OCI-LY7 (cell line): ENCODE data around the gene VIPR2. TPM values are rescaled to one million over a fixed set of nuclear protein-coding genes. Genes with fewer than 3 reads are reported as not detected.

Source experiments
- BruUV-seq: library from RNA; stranded (reverse); fragments of 400-500 nt; replicated peaks from 2 replicates; lab custom pipeline; 2021; lab: Mats Ljungman, UMichigan
- CTCF ChIA-PET: fragments of 300-600 bp; sonication (Branson Sonifier 250); formaldehyde crosslinking; loops from one replicate; lab custom pipeline; 2022; ENCODE audit warnings: antibody characterized with exemption; ENCODE audit not compliant: unreplicated experiment; lab: Charles Lee
- POLR2A ChIA-PET: fragments of 300-600 bp; sonication (Branson Sonifier 250); formaldehyde crosslinking; loops from one replicate; lab custom pipeline; 2022; ENCODE audit warnings: antibody characterized with exemption; lab: Charles Lee
- DNase-seq: peaks from one replicate; pipeline ENCODE4 v3.0.0-alpha.2; 2015; ENCODE audit warnings: low spot score
- H2AFZ ChIP-seq: fragments of 200-600 bp; sonication (generic), shearing (Covaris generic); 2 replicates; pipeline ENCODE4 v1.6.1; 2014; ENCODE audit warnings: mild to moderate bottlenecking, antibody characterized with exemption, low read length, moderate library complexity
- H3K27ac ChIP-seq: fragments of 200-600 bp; sonication (generic); 2 replicates; pipeline ENCODE4 v1.5.1; 2014; ENCODE audit warnings: mixed run types, low read depth, mild to moderate bottlenecking, moderate library complexity, low read length, inconsistent platforms; ENCODE audit not compliant: poor library complexity, severe bottlenecking
- H3K36me3 ChIP-seq: fragments of 200-600 bp; sonication (generic); 2 replicates; pipeline ENCODE4 v1.6.1; 2014; ENCODE audit warnings: mild to moderate bottlenecking, antibody characterized with exemption, low read length, moderate library complexity, mixed read lengths; ENCODE audit not compliant: insufficient read depth
- H3K4me1 ChIP-seq: fragments of 200-600 bp; sonication (generic); 2 replicates; pipeline ENCODE4 v1.5.1; 2014; ENCODE audit warnings: mild to moderate bottlenecking, low read length; ENCODE audit not compliant: insufficient read depth, poor library complexity, severe bottlenecking
- H3K4me2 ChIP-seq: fragments of 200-600 bp; sonication (generic); 2 replicates; pipeline ENCODE4 v1.6.1; 2014; ENCODE audit warnings: mild to moderate bottlenecking, low read length
- H3K4me3 ChIP-seq: fragments of 200-600 bp; sonication (generic); 2 replicates; pipeline ENCODE4 v1.5.1; 2014; ENCODE audit warnings: mild to moderate bottlenecking, low read depth, low read length; ENCODE audit not compliant: poor library complexity, severe bottlenecking
- H3K79me2 ChIP-seq: fragments of 200-600 bp; sonication (generic); 2 replicates; pipeline ENCODE4 v1.6.1; 2016; ENCODE audit warnings: low read depth, mild to moderate bottlenecking, low read length, moderate library complexity, mixed read lengths; ENCODE audit not compliant: insufficient read depth
- H3K9me2 ChIP-seq: fragments of 200-600 bp; sonication (generic); 2 replicates; pipeline ENCODE4 v1.6.1; 2016; ENCODE audit warnings: mild to moderate bottlenecking, low read length, mixed read lengths; ENCODE audit not compliant: insufficient read depth
- H3K9me3 ChIP-seq: fragments of 200-600 bp; sonication (generic); 2 replicates; pipeline ENCODE4 v1.6.1; 2014; ENCODE audit warnings: mild to moderate bottlenecking, mixed run types, low read length, mixed read lengths
- H4K20me1 ChIP-seq: fragments of 200-600 bp; sonication (generic); 2 replicates; pipeline ENCODE4 v1.6.1; 2014; ENCODE audit warnings: mild to moderate bottlenecking, antibody characterized with exemption, low read length, moderate library complexity, mixed read lengths; ENCODE audit not compliant: insufficient read depth
- EZH2phosphoT487 ChIP-seq: fragments of 200-600 bp; sonication (generic); IDR thresholded peaks from 2 replicates; pipeline ENCODE4 v1.6.1; 2018; ENCODE audit warnings: low read depth, borderline replicate concordance, mild to moderate bottlenecking, mixed run types, antibody characterized with exemption, low read length, moderate library complexity, mixed read lengths
- intact Hi-C: fragments of 100-400 bp; cut with micrococcal nuclease; formaldehyde crosslinking; loops from one replicate; pipeline ENCODE4 v1.10.0; 2022; ENCODE audit not compliant: unreplicated experiment
- total RNA-seq, 2 experiments: library from RNA; depleted of rRNA in 1 of 2; stranded (reverse); fragments of >200 nt in 1 of 2; shearing (Covaris generic) in 1 of 2; gene quantifications; 2 replicates each; pipeline ENCODE4 v1.2.3, GENCODE V29; 2014 to 2022
- TF ChIP-seq, protein P1 (sequence below): fragments of 200-600 bp; sonication (generic); conservative IDR thresholded peaks from 2 replicates; pipeline ENCODE4 v1.5.1; 2014; ENCODE audit warnings: mild to moderate bottlenecking, antibody characterized with exemption, low read length, moderate library complexity, mixed read lengths

Gene VIPR2
- total RNA-seq, 2 experiments from 2014 or later = not detected

DNA sequence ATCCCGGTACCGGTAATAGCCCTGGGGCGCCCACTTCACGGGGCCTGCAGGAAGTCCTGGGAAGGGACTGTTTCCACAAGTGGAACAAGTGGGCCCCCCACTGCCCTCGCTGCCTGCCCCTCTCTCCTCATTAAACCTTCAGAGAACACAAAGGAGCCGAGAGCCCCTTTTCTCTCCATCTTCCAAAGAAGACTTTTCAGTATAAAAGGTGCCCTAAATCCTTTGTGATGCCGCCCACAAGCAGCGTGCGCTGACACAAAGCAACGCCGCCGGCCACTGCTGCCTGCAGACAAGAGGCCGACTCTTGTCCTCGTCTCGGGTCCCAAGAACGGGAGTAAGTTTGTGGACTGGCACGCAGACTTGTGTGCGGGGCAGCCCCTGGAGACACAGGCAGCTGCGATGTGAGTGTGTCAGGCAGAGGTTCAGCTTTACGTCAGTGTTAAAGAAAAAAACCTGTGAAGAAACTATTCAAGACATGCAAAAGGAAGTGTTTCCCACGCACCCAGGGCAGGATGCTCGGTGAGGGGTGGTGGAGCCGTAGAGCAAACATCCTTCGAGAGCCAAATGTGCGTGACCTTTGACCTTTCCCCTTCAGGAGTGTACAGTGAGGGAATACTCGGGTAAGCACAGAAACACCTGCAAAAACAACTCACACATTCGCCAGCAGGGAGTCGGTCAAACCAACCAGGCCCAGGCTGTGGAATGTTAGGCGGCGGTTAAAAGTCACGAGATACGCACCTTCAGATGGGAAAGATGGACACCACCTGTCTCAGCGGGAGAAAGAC lies 118.2 kb downstream of the VIPR2 start:
- no TSS peak for BruUV-seq
- Histone ChIP-seq H3K4me3 (no peak overlapping the region), H3K4me1 (no peaks in the 10 kb centered on the region), H3K27ac (no peak overlapping the region), H3K79me2 (no peaks in the 10 kb centered on the region), H3K36me3 (no peaks in the 10 kb centered on the region), H4K20me1 (no peaks in the 10 kb centered on the region), H3K9me3 (no peaks in the 10 kb centered on the region), H3K4me2 (no peak overlapping the region), H3K9me2 (no peaks in the 10 kb centered on the region), H2AFZ (no peak overlapping the region)
- TF ChIP-seq EZH2phosphoT487 = no peak
- TF ChIP-seq, protein P1, sequence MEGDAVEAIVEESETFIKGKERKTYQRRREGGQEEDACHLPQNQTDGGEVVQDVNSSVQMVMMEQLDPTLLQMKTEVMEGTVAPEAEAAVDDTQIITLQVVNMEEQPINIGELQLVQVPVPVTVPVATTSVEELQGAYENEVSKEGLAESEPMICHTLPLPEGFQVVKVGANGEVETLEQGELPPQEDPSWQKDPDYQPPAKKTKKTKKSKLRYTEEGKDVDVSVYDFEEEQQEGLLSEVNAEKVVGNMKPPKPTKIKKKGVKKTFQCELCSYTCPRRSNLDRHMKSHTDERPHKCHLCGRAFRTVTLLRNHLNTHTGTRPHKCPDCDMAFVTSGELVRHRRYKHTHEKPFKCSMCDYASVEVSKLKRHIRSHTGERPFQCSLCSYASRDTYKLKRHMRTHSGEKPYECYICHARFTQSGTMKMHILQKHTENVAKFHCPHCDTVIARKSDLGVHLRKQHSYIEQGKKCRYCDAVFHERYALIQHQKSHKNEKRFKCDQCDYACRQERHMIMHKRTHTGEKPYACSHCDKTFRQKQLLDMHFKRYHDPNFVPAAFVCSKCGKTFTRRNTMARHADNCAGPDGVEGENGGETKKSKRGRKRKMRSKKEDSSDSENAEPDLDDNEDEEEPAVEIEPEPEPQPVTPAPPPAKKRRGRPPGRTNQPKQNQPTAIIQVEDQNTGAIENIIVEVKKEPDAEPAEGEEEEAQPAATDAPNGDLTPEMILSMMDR = no peak
- intact Hi-C loops = no loop called here
- ChIA-PET CTCF (no interaction called here), POLR2A (no interaction called here)
- no peak for DNase-seq

DNA sequence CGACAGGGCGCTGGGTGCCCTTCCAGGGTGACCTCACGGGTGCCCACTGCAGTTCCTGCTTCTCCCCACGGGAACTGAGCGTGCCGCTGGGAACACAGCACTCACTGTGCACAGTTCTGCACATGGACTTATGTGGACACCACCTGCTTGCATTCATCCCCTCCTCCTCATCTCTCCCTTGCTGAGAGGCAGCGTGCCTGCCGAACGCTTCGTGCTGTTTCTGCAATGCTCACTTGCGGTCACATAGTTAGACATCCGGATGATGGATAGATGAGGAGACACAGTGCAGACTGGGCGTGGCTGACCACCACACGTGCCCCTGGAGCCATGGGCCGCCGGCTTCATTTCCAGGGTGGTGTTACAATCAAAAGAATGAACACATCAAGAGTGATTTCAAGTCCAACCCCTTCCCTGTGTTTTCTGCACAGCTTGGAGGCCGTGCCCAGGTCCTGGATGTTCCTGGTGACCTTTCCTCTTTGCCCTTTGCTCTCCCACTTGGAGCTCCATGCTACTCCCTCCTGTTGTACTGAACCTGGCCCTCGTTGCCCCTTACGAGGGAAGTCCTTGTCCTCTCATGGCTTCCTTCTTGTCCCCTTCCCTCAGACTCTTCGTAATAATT lies 119.4 kb downstream of the VIPR2 start:
- no peak overlapping the region for H3K27ac ChIP-seq
- no peak for DNase-seq
- no peaks in the 10 kb centered on the region for H3K36me3 ChIP-seq
- no peaks in the 10 kb centered on the region for H4K20me1 ChIP-seq
- 0 out of 2 replicates have a peak, but pooled peaks cover 5% of the 10 kb centered on the region for H3K9me3 ChIP-seq
- ChIA-PET CTCF (no interaction called here), POLR2A (interaction anchor here (0.7 kb wide), 1 partner anchor 135 kb away, joined by 3 read pairs; no protein-coding TSS in a partner anchor)
- H3K79me2 ChIP-seq = no peaks in the 10 kb centered on the region
- no peak overlapping the region for H3K4me3 ChIP-seq
- H2AFZ ChIP-seq = no peak overlapping the region
- intact Hi-C loops = no loop called here
- H3K4me2 ChIP-seq = no peak overlapping the region
- BruUV-seq = no TSS peak
- H3K4me1 ChIP-seq = no peaks in the 10 kb centered on the region
- no peaks in the 10 kb centered on the region for H3K9me2 ChIP-seq
- no peak for TF ChIP-seq EZH2phosphoT487
- TF ChIP-seq, protein P1 = no peak
